Naive thymus-derived CD4-positive, alpha-beta T cell (primary cell): Measurements from ENCODE around the gene ARMC2. TPM values are rescaled to one million over a fixed set of nuclear protein-coding genes. Genes with fewer than 3 reads are reported as not detected.

Experiments used
- ATAC-seq: fragments of 150-1000 bp; cut with Tn5 transposase; 2 replicates; pipeline ENCODE4 v1.10.0; 2021; ENCODE audit warnings: mild to moderate bottlenecking, moderate library complexity
- CTCF ChIA-PET: fragments of 350-600 bp; sonication (Branson Sonifier 250); formaldehyde crosslinking; loops from one replicate; lab custom pipeline; 2021; ENCODE audit warnings: antibody characterized with exemption; lab: Charles Lee
- POLR2A ChIA-PET: fragments of 350-600 bp; sonication (Branson Sonifier 250); formaldehyde crosslinking; loops from one replicate; lab custom pipeline; 2021; ENCODE audit warnings: antibody characterized with exemption, inconsistent platforms; lab: Charles Lee
- DNase-seq, 9 donors: peaks; one replicate each; pipeline versions ENCODE4 v3.0.0 to v3.0.0-alpha.2; 2020 to 2022; ENCODE audit warnings: mixed read lengths in 1 of 9
- H3K27ac ChIP-seq: one replicate; pipeline ENCODE4 v1.7.0; 2013; ENCODE audit warnings: mild to moderate bottlenecking, low read depth, low read length, moderate library complexity
- H3K27me3 ChIP-seq, 2 donors: one replicate each; pipeline ENCODE4 v1.7.0; 2013; ENCODE audit warnings: low read length in 2 of 2, mild to moderate bottlenecking in 2 of 2, moderate library complexity in 2 of 2; ENCODE audit not compliant: control insufficient read depth in 2 of 2, insufficient read depth in 2 of 2
- H3K36me3 ChIP-seq, 3 experiments: 1 replicate in 2 of 3; 2 replicates in 1 of 3; pipeline ENCODE4 v1.7.0; 2013; ENCODE audit warnings: low read length in 3 of 3, mild to moderate bottlenecking in 3 of 3, moderate library complexity in 1 of 3; ENCODE audit not compliant: insufficient read depth in 3 of 3, control insufficient read depth in 2 of 3
- H3K4me1 ChIP-seq, 2 donors: one replicate each; pipeline ENCODE4 v1.7.0; 2013; ENCODE audit warnings: low read length in 2 of 2, mild to moderate bottlenecking in 2 of 2, moderate library complexity in 1 of 2; ENCODE audit not compliant: control insufficient read depth in 2 of 2, insufficient read depth in 2 of 2
- H3K4me3 ChIP-seq: 2 replicates; pipeline ENCODE4 v1.7.0; 2013; ENCODE audit warnings: mild to moderate bottlenecking, low read length
- H3K9me3 ChIP-seq, 3 experiments: 1 replicate in 2 of 3; 2 replicates in 1 of 3; pipeline ENCODE4 v1.7.0; 2013; ENCODE audit warnings: low read length in 3 of 3; ENCODE audit not compliant: control insufficient read depth in 2 of 3
- H3K27ac Mint-ChIP-seq, 9 donors: one replicate each; pipeline ENCODE4 v1.8.0; 2020 to 2022; ENCODE audit warnings: mixed read lengths in 9 of 9, mild to moderate bottlenecking in 8 of 9, moderate library complexity in 5 of 9, inconsistent platforms in 2 of 9
- H3K27me3 Mint-ChIP-seq, 5 donors: one replicate each; pipeline ENCODE4 v1.8.0; 2021 to 2022; ENCODE audit warnings: mixed read lengths in 5 of 5, mild to moderate bottlenecking in 1 of 5
- H3K36me3 Mint-ChIP-seq, 5 donors: one replicate each; pipeline ENCODE4 v1.8.0; 2020 to 2022; ENCODE audit warnings: mixed read lengths in 5 of 5, mild to moderate bottlenecking in 3 of 5, inconsistent platforms in 1 of 5
- H3K4me1 Mint-ChIP-seq, 7 donors: one replicate each; pipeline ENCODE4 v1.8.0; 2020 to 2022; ENCODE audit warnings: mixed read lengths in 7 of 7, mild to moderate bottlenecking in 3 of 7, inconsistent platforms in 1 of 7
- H3K4me3 Mint-ChIP-seq, 10 donors: one replicate each; pipeline ENCODE4 v1.8.0; 2020 to 2022; ENCODE audit warnings: mild to moderate bottlenecking in 10 of 10, mixed read lengths in 10 of 10, moderate library complexity in 6 of 10, inconsistent platforms in 2 of 10
- H3K9me3 Mint-ChIP-seq, 11 donors: one replicate each; pipeline ENCODE4 v1.8.0; 2020 to 2022; ENCODE audit warnings: mixed read lengths in 11 of 11, mild to moderate bottlenecking in 4 of 11, inconsistent platforms in 1 of 11, moderate library complexity in 1 of 11
- intact Hi-C, 2 donors: fragments of 100-400 bp; cut with micrococcal nuclease; formaldehyde crosslinking; loops; one replicate each; pipeline ENCODE4 v1.15.1; 2023
- polyA plus RNA-seq, 2 donors: library from polyadenylated mRNA; unstranded; fragments of 300-500 nt; fragmentation: Illumina TruSeq; gene quantifications; one replicate each; pipeline ENCODE4 v1.2.3, GENCODE V29; 2021
- total RNA-seq, 6 experiments: library from RNA in 5 of 6; stranded (reverse) in 5 of 6; gene quantifications; 1 replicate in 5 of 6; 2 replicates in 1 of 6; pipeline ENCODE4 v1.2.3 and lab custom pipeline; 2021 to 2026

ARMC2 gene
- total and polyA plus RNA-seq, 7 experiments from 2014 or later = 3.6 to 12.7 (median 7.1) TPM

GRCh38 chr6:108961077-108961476, 112.9 kb downstream of the ARMC2 start:
- peak overlapping the region in 1 of 9 donors; percentile 63 for H3K27ac Mint-ChIP-seq
- CTCF ChIA-PET = no interaction called here

GRCh38 chr6:108961985-108962384, 113.8 kb downstream of the ARMC2 start:
- H3K27me3 Mint-ChIP-seq = no peaks in the 10 kb centered on the region
- Histone ChIP-seq H3K4me3 (no peak overlapping the region), H3K27me3 (no peaks in the 10 kb centered on the region), H3K27ac (no peak overlapping the region), H3K9me3 (no peaks in the 10 kb centered on the region), H3K36me3 (no peaks in the 10 kb centered on the region), H3K4me1 (no peaks in the 10 kb centered on the region)
- CTCF ChIA-PET = no interaction called here
- no peak overlapping the region for H3K4me3 Mint-ChIP-seq
- no peak for DNase-seq
- peaks cover 6 to 21% (median 12%) of the 10 kb centered on the region in 7 donors for H3K4me1 Mint-ChIP-seq
- H3K27ac Mint-ChIP-seq = no peak overlapping the region
- intact Hi-C loops = no loop called here
- POLR2A ChIA-PET = no interaction called here
- no peak for ATAC-seq
- H3K36me3 Mint-ChIP-seq = peaks cover 0 to 26% (median 11%) of the 10 kb centered on the region in 5 donors
- H3K9me3 Mint-ChIP-seq = no peaks in the 10 kb centered on the region

More at GRCh38 chr6:108961077-108961476, 112.9 kb downstream of the ARMC2 start:
- Histone ChIP-seq H3K9me3 (no peaks in the 10 kb centered on the region), H3K4me3 (no peak overlapping the region), H3K27ac (no peak overlapping the region), H3K36me3 (no peaks in the 10 kb centered on the region), H3K27me3 (no peaks in the 10 kb centered on the region), H3K4me1 (no peaks in the 10 kb centered on the region)
- no peaks in the 10 kb centered on the region for H3K9me3 Mint-ChIP-seq
- DNase-seq (no peak), ATAC-seq (no peak)
- H3K4me1 Mint-ChIP-seq = peaks cover 6 to 21% (median 10%) of the 10 kb centered on the region in 7 donors
- H3K27me3 Mint-ChIP-seq = no peaks in the 10 kb centered on the region
- intact Hi-C loops = no loop called here
- POLR2A ChIA-PET = no interaction called here
- H3K4me3 Mint-ChIP-seq = no peak overlapping the region
- H3K36me3 Mint-ChIP-seq = peaks cover 0 to 26% (median 11%) of the 10 kb centered on the region in 5 donors

- Mint-ChIP-seq H3K9me3 (no peaks in the 10 kb centered on the region), H3K36me3 (peaks cover 0 to 18% (median 15%) of the 10 kb centered on the region in 5 donors), H3K4me1 (peaks cover 0 to 17% (median 6%) of the 10 kb centered on the region in 7 donors), H3K27me3 (peaks cover 0 to 2% (median 0%) of the 10 kb centered on the region in 5 donors), H3K4me3 (no peak overlapping the region), H3K27ac (peak overlapping the region in 1 of 9 donors; percentile 38)
- Histone ChIP-seq H3K36me3 (no peaks in the 10 kb centered on the region), H3K9me3 (no peaks in the 10 kb centered on the region), H3K4me1 (no peaks in the 10 kb centered on the region), H3K27me3 (no peaks in the 10 kb centered on the region), H3K27ac (no peak overlapping the region), H3K4me3 (no peak overlapping the region)
- POLR2A ChIA-PET = no interaction called here
- CTCF ChIA-PET = interaction anchor here (1.3 kb wide), 1 partner anchor 20 kb away, joined by 3 read pairs; no protein-coding TSS in a partner anchor
- DNase-seq (no peak), ATAC-seq (no peak)
- intact Hi-C loops = no loop called here
Measured at GRCh38 chr6:108966251-108966650, 118.0 kb downstream of the ARMC2 start.

- no peaks in the 10 kb centered on the region for H3K9me3 Mint-ChIP-seq
- ATAC-seq (peak; percentile 93), DNase-seq (no peak)
- H3K27ac Mint-ChIP-seq = peak overlapping the region in 4 of 9 donors; percentile 38 to 76 (median 60)
- Histone ChIP-seq H3K27ac (no peak overlapping the region), H3K9me3 (no peaks in the 10 kb centered on the region), H3K4me1 (no peaks in the 10 kb centered on the region), H3K4me3 (no peak overlapping the region), H3K36me3 (no peaks in the 10 kb centered on the region), H3K27me3 (no peaks in the 10 kb centered on the region)
- intact Hi-C loops = no loop called here
- POLR2A ChIA-PET = no interaction called here
- H3K4me3 Mint-ChIP-seq = no peak overlapping the region
- CTCF ChIA-PET = interaction anchor here (1.3 kb wide), 1 partner anchor 21 kb away, joined by 3 read pairs; no protein-coding TSS in a partner anchor
- peaks cover 0 to 2% (median 0%) of the 10 kb centered on the region in 5 donors for H3K27me3 Mint-ChIP-seq
- peaks cover 0 to 21% (median 6%) of the 10 kb centered on the region in 7 donors for H3K4me1 Mint-ChIP-seq
- peaks cover 0 to 17% (median 15%) of the 10 kb centered on the region in 5 donors for H3K36me3 Mint-ChIP-seq
Measured at GRCh38 chr6:108966855-108967755, 118.9 kb downstream of the ARMC2 start.

GRCh38 chr6:108968325-108969316, 120.4 kb downstream of the ARMC2 start:
- Mint-ChIP-seq H3K4me3 (no peak overlapping the region), H3K4me1 (peaks cover 0 to 21% (median 6%) of the 10 kb centered on the region in 7 donors), H3K27me3 (peaks cover 0 to 5% (median 0%) of the 10 kb centered on the region in 5 donors), H3K9me3 (no peaks in the 10 kb centered on the region), H3K36me3 (peaks cover 0 to 17% (median 11%) of the 10 kb centered on the region in 5 donors), H3K27ac (no peak overlapping the region)
- Histone ChIP-seq H3K36me3 (no peaks in the 10 kb centered on the region), H3K4me1 (no peaks in the 10 kb centered on the region), H3K9me3 (no peaks in the 10 kb centered on the region), H3K27ac (no peak overlapping the region), H3K4me3 (no peak overlapping the region), H3K27me3 (no peaks in the 10 kb centered on the region)
- ChIA-PET POLR2A (interaction anchor here (0.6 kb wide), 1 partner anchor 41 kb away, joined by 3 read pairs; no protein-coding TSS in a partner anchor), CTCF (no interaction called here)
- peak; percentile 32 for ATAC-seq
- intact Hi-C loops = no loop called here
- no peak for DNase-seq

- Mint-ChIP-seq H3K4me1 (peaks cover 0 to 21% (median 6%) of the 10 kb centered on the region in 7 donors), H3K27me3 (peaks cover 0 to 6% (median 0%) of the 10 kb centered on the region in 5 donors), H3K9me3 (peaks cover 0 to 4% (median 0%) of the 10 kb centered on the region in 11 donors), H3K27ac (no peak overlapping the region), H3K4me3 (no peak overlapping the region), H3K36me3 (peaks cover 0 to 21% (median 9%) of the 10 kb centered on the region in 5 donors)
- intact Hi-C loops = no loop called here
- POLR2A ChIA-PET = interaction anchor here (0.6 kb wide), 1 partner anchor 10 kb away, joined by 7 read pairs; no protein-coding TSS in a partner anchor
- DNase-seq (no peak), ATAC-seq (no peak)
- Histone ChIP-seq H3K9me3 (no peaks in the 10 kb centered on the region), H3K4me3 (no peak overlapping the region), H3K36me3 (no peaks in the 10 kb centered on the region), H3K27me3 (no peaks in the 10 kb centered on the region), H3K4me1 (no peaks in the 10 kb centered on the region), H3K27ac (no peak overlapping the region)
- CTCF ChIA-PET = interaction anchor here (0.7 kb wide), 1 partner anchor 496 kb away, joined by 3 read pairs; no protein-coding TSS in a partner anchor
Measured at GRCh38 chr6:108969776-108970175, 121.6 kb downstream of the ARMC2 start.
